Epithelial cell of proximal tubule (primary cell): ENCODE results near the gene ACTL6B. TPM values are rescaled to one million over a fixed set of nuclear protein-coding genes. Genes with fewer than 3 reads are reported as not detected.
A peak's percentile ranks its signal among the peaks of the same experiment; 100 is the strongest.
"Not testable (repeated sequence)": the region's sequence is repeated elsewhere in the genome, so short reads cannot be mapped to it uniquely, and the experiment has no call there.

ENCODE experiments used
- DNase-seq: peaks from one replicate; pipeline ENCODE4 v3.0.0-alpha.2; 2011; ENCODE audit warnings: low read depth
- H3K4me3 ChIP-seq: 2 replicates; pipeline ENCODE4 v1.5.1; 2011; ENCODE audit warnings: low read depth, mild to moderate bottlenecking, low read length
- CTCF ChIP-seq: conservative IDR thresholded peaks from 2 replicates; pipeline ENCODE4 v1.5.1; 2012; ENCODE audit warnings: low read depth, mild to moderate bottlenecking, low read length
- total RNA-seq: library from RNA; depleted of rRNA; stranded (reverse); fragments of >200 nt; gene quantifications from 2 replicates; pipeline ENCODE4 v1.2.3, GENCODE V29; 2015

ACTL6B gene
- total RNA-seq, result not detected in 2 replicates

DNA sequence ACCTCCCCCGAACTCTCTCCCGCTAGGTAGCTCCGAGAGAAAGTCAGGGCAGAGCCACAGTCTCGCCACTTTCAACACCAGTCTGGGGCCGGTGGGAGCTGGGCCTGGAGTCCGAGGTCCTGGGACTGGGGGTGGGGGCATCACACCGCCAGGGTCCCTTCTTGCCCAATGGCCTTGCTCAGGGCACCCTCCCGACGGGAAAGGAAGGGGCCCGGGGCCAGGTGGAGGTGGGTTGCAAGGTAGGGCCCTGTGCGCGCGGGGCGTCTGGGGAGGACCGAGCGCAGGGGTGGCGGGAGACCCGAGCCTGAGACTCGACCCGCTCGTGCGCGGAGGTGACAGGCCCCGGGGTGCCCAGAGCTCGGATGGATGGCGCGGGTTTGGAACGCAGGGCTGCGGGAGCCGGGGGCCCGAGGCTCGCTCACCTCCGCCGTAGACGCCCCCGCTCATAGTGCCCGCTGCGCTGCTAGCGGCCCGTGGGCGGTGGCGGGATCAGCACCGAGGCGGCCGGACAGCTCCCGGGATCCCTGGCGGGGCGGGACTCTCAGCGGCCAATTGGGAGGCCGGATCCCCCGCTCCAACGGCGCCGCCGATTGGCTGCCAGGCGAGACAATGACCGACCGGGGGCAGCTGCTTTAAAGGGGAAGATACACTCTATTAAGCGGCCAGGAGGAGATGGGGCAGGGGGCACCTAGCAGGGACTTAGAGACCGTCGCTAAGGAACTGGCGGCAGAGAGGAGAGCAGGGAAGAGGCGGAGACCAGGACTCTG, at the start of gene ACTL6B:
TSS of gene ACTL6B (minus strand) at position 541 of the 767 bp plus-strand sequence. CDS start at position 447, 94 bp downstream.
- no peak for DNase-seq
- H3K4me3 ChIP-seq, result no peak within 1 kb of the TSS
- TF ChIP-seq CTCF, result no peak

DNA sequence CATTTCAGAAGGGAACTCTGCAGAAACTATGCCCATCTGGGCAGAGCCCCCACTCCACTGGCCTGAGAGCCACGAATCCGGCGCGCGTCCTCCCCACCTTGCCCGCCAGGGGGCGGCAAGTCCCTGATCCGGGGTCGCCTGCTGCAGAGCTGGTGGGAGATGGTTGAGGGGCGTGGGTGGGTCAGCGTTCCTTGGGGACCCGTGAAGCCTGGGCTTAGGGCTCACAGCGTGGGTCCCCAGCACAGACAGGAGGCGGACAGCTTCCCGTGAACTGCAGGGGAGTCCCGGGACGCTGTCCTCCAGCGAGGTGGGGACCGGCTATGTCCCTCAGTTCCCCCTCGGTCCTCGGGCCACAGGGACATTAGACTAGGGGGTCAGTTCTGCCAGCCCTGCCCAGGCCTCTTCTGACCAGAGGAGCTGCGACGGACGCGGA, 49.1 kb upstream of the ACTL6B start:
- peak; percentile 81 for TF ChIP-seq CTCF
- DNase-seq, result no peak
- H3K4me3 ChIP-seq, result peak overlapping the region; percentile 97

DNA sequence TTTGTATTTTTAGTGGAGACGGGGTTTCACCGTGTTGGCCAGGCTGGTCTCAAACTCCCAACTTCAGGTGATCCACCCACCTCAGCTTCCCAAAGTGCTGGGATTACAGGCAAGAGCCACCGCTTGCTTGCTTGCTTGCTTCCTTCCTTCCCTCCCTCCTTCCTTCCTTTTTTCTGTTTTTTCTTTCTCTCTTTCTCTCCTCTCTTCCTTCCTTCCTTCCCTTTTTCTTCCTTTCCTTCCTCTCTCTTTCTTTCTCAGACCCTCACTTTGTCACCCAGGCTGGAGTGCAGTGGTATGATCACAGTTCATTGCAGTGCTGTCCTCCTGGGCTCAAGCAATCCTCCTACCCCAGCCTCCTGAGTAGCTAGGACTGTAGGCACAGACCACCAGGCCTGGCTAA, 44.8 kb upstream of the ACTL6B start:
- not testable (repeated sequence) for H3K4me3 ChIP-seq, DNase-seq

- no peak overlapping the region for H3K4me3 ChIP-seq
- TF ChIP-seq CTCF, result no peak
- no peak for DNase-seq
Measured at GRCh38 chr7:100699018-100699417, 42.8 kb upstream of the ACTL6B start.

DNA sequence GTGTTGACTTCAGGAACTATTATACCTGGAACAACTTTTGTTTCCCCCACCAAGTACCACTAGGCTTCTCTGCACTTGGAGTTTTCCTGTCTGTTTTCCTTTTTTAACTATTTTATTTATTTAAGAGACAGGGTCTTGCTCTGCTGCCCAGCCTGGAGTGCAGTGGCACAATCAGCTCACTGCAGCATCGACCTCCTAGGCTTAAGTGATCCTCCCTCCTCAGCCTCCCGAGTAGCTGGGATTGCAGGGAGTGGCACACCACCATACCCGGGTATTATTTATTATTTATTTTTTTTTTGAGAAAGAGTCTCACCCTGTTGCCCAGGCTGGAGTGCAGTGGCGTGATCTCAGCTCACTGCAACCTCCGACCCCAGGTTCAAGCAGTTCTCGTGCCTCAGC, 39.9 kb upstream of the ACTL6B start:
- DNase-seq, result no peak
- no peak overlapping the region for H3K4me3 ChIP-seq
- no peak for TF ChIP-seq CTCF

GRCh38 chr7:100694098-100694745, 38.0 kb upstream of the ACTL6B start, which contains the start of gene GIGYF1:
Gene GIGYF1, minus strand, starts transcription at chr7:100694250. Its CDS starts 6,012 bp downstream, at chr7:100688238.
- no peak for DNase-seq
- TF ChIP-seq CTCF, result no peak

GRCh38 chr7:100693312-100694097, 37.3 kb upstream of the ACTL6B start:
- peak overlapping the region; percentile 76 for H3K4me3 ChIP-seq
- DNase-seq, result no peak
- TF ChIP-seq CTCF, result no peak

More at GRCh38 chr7:100694098-100694745, 38.0 kb upstream of the ACTL6B start, which contains the start of gene GIGYF1:
- H3K4me3 ChIP-seq, result peak within 1 kb of the TSS; percentile 76
